Embryonic facial prominence (tissue), 1 donor: ENCODE results near the gene GNB1L.

Source experiments
- DNase-seq: peaks from one replicate; pipeline ENCODE4 v3.0.0-alpha.2; 2016; ENCODE audit errors: extremely low spot score

Gene GNB1L

DNA sequence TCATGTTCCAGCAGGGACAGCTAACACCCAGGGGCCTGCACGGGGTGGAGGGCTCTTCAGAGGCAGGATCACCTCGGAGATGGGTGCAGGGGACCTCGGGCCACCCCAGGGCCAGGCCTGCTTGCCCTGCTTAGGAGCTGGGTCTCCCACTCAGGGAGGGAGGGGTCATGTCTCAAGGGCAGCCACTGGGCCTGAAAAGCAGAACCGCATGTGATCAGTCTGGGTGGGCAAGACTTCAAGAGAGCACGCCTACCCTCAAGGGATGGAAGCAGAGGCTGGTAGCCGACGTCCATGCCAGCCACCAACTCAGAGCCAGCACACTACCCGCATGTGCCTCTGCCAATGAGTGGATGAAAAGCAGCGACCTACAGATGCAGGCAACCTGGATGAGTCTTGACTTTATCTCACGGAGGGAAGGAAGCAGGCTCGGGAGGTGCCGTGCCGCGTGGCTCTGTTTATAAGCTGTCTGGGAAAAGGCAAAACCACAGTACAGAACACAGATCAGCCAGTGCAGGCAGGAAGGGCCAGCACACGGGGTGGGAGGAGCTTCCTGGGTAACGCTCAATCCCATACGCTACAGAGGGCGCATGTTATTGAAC, 78.1 kb downstream of the GNB1L start:
- DNase-seq = no peak

DNA sequence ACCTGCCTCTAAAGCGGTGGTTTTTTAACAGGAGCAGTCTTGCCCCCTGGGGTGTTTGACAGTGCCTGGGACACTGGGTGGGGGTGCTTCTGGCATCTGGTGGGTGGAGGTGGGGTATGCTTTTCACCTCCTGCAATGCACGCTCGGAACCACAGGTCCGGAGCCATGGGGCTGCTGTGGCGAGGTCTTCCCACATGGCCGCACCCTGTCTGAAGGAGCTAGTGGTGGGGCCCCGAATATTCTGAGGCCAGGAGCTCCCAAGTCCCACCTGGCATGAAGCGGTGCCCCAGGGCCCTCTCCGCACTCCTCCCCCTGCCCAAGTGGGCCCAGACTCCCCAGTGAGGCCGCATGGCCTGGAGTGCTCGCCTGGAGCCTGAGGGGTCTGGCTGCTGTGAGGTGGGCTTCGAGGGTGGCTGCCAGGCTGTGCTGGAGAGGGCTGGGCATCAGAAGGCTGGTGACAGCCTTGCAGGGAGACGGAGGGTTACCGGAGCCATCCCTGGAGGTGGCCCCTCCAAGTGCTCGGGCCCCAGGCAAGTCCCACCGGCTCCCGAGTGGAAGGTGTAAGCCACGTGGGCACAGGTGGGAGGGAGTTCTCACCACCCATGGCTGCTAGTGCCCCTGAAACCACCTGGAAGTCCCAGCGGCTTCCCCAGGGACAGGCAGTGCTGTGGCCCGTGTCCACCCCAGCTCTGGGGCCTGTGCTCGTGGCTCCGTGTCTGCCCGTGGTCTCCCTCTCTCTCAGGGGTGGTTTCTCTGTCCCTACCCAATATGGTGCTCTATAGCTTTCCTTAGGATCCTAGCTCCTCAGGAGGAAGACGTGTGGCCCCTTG, 79.0 kb downstream of the GNB1L start:
- DNase-seq = no peak

DNA sequence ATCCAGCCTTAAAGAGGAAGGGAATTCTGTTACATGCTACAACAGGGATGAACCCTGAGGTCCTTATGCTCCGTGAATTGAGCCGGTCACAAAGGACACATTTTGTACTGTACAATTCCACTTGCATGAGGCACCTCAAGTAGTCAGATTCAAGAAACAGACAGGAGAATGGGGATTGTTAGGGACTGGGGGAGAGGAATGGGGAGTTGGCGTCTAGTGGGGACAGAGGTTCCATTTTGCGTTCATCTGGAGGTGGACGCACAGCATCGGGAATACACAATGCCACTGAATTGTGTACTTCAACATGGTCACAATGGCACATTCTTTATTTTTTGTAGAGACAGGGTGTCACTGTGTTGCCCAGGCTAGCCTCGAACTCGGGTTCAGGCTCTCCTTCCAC, 80.0 kb downstream of the GNB1L start:
- no peak for DNase-seq

DNA sequence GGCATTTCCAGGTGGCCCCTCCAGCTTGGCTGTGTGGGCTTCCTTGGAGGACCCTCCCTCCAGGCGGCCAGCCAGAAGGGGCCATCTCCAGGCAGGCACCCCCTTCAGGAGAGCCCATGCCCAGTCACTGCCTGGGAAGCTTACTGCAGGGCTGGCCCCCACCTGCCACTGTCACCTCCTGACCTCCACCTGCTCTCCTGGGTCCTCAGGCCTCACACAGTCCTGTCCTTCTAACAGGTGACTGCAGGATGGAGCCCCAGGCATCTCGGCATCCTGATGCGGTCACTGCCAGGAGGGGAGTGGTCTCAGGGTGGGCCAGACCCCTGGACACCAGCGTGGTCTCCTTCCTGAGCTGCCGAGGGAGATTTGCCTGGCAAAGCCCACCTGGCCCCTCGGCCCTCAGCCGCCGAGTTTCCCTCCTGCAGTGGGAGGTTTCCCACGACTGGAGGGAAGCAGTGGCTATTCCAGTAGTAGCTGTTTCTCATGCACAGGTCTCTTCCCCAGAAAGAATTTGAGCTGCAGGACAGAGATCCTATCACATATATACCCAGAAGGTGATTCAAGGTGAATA, 81.1 kb downstream of the GNB1L start:
- no peak for DNase-seq

DNA sequence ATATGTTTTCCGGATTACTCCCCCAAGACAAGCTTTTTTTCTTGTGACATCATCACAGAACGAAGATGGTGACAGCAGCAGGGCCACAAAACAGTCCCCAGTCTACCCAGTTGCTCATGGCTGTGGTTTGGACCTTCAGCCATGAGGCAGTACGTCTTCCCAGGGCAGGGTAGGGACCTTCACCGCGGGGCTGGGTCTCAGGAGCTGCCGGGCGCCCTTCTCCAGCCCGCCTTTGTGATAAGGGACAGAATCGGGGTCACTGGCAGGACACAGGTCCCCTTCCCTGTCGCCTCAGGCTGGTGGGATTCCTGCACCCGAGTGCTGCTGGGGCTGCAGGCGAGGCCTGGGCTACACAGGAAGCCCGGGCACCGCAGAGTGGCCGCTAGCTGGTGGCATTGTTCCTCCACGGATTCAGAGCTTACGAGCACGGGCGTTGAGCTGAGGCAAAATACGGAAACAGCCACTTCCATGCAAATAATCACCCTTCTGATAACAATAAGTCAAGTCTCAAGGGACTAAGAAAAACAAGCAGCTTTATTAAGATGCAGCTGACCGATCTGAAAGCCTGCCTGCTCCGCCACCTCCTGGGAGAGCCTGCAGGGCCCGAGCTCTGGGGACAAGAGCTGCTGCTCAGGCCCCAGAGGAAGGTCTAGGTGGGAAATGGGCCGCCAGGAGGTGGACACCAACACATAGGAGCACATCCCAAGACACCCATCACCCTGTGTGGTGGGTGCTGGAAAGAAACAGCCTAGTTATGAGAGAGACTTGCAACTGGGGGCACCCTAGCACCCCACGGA, 81.8 kb downstream of the GNB1L start:
- DNase-seq = no peak

DNA sequence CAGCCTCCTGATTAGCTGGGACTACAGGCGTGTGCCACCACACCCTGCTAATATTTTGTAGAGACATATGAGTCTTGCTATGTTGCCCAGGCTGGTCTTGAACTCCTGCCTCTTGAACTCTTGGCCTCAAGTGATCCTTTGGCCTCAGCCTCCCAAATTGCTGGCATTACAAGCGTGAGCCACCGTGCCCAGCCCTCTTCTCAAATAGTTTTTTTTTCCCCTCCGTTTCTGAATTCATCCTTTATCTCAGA, 82.3 kb downstream of the GNB1L start:
- DNase-seq = no peak

DNA sequence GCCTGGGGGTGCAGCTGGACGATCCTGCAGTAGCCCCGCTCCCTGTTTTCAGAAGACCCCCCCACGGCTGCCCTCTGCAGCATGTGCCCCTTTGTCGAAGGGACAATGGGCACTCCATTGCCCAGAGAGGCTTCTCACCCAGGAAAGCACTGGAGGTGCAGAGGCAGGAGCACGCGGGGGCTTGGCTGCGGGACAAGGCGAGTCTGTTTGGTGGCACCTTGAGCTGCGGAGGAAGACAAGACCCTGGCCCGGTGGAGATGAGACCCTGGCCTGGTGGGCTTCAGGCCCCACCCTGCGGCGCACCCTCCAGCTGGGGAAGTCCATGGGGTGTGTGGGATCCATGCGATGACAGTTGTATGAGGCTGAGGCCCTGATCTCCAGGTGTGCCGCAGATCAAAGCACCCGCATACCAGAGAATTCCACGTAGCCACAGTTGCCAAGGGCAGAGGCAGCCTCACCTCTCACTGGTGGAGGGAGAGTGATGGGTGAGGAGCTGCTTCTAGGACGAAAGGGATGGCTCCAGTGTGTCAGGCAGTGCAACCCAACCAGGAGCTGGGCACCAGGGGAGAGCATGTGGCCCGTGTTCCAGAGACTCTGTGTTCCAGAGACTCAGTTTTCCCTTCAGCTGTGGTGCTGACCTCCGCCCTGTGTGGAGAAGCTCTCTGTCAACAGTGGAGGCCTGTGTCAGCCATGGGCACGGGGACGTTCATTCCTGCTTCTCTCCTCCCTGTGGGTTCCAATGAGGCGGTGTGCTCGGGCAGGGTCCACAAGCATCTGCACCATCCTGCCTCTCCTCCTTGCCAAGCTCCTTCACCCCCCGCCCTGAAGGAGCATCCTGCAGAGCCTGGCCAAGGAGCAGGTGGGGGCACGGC, 84.1 kb downstream of the GNB1L start:
- DNase-seq = no peak

DNA sequence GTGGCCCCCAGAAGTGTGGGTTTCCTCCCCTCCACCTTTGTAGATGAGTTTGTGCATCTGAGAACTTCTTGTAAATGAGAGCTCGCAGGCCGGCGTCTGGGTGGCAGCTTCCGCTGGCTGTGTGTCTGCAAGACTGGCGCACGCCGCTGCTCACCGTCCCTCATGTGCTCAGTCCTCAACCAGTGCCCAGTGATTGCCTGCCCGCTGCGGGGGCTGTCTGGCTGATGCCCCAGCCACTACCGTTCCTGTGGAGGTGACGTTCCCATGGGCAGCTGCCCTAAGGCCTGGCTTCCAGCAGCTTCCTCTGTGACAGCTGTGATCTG, 85.3 kb downstream of the GNB1L start:
- no peak for DNase-seq

DNA sequence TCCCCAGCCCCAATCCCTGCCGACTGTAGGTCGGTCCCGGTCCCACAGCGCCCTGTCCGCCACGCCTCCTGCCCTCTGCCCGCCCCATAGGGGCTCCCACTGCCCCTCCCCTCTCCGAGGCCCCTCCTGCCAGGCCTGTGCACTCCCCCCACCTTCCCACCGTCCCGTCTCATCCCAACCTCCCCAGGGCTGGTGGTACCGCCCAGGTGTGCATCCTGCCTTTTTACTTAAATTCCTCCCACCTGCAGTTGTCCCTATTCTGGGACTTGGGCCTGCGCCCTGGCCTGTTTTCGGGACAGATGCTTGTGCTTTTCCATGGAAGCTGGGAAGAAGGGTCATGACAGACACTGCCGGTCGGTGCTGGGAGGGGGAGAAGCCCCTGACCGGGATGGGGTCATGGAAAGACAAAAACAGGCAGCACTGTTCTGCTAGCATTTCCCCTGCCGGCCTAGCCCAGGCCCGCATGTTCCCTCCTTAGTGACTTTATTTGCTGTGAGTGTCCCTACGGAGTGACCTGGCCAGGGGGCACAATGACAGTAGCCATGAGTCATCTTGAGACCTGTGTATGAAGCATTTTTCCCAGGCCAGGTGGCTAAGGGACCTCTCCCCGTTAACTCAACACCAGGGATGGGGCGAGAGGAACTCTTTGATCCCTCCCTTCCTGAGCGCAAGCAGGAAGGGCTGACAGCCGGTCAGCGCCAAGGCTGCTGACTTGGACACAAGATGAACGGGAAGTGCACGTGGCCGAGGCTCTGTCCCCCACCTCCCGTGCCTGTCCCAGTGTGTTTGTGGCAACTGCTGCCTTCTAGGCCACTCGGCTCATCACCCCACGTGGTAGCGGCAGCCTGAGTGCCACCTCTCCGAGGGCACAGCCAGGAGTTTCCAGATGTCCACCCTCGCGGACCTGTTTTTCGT, 87.0 kb downstream of the GNB1L start:
- DNase-seq = no peak

DNA sequence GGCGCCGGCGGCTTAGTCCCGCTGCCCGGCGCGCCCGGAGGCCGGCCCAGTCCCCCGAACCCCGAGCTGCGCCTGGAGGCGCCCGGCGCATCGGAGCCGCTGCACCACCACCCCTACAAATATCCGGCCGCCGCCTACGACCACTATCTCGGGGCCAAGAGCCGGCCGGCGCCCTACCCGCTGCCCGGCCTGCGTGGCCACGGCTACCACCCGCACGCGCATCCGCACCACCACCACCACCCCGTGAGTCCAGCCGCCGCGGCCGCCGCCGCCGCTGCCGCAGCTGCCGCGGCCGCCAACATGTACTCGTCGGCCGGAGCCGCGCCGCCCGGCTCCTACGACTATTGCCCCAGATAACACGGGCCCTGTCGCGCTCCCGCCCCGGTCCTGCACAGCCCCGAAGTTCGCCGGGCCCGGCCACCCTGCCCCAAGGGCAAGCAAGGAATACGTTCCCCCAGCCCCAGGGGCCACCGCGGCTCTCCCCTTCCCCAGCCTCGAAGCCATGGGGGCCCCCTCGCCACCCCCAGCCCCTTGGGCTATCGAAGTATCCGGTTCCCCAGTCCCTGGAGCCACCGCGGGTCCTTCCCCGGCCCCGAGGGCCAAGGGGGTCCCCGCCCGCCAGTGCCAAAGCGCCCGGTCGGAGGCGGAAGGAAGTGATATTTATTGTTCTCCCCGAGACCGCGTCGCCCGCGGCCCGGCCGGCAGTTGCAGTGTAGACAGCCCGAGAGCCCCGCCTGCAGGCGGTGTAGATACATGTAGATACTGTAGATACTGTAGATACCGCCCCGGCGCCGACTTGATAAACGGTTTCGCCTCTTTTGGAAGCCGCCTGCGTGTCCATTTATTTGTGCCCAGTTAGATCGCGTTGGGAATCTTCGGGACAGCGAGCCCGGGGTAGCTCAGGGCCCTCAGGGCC, 87.9 kb downstream of the GNB1L start:
- DNase-seq = no peak

DNA sequence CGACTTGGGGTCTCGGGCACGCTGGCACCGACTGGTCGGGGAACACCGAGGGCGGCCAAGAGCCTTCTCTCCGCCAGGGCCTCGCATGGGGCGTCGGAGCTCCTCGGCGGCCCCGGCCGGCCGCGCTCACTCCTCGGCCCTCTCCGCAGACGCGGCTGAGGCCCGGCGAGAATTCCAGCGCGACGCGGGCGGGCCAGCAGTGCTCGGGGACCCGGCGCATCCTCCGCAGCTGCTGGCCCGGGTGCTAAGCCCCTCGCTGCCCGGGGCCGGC, 88.5 kb downstream of the GNB1L start:
- no peak for DNase-seq

DNA sequence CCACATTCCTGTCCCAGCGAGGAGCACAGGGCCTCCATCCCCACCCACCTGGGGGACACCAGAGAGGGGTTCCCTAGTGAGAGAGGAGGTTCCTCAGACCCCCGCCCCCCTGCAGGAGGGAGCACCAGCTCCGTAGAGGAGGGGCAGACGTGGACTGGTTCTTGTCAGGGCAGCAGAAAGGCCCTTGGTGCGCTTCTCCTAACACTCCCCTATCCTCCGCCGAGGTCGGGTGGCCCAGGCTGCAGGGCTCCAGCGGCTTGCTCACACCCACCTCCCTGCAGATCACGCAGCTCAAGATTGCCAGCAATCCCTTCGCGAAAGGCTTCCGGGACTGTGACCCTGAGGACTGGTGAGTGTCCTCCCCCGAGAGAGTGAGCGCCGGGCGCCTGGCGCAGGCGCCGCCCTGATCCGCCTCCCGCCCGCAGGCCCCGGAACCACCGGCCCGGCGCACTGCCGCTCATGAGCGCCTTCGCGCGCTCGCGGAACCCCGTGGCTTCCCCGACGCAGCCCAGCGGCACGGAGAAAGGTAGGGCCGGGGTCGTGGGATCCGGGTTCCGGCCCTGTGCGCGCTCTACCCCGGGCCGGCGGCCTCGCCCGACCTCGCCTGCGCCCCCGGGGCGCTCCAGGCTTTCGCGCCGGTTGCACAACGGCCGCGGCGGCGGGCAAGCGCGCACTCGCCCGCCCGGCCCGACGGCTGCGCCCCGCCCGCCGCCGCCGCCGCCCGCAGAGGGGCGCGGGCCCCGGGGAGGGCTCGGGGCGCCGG, 89.0 kb downstream of the GNB1L start:
- no peak for DNase-seq

DNA sequence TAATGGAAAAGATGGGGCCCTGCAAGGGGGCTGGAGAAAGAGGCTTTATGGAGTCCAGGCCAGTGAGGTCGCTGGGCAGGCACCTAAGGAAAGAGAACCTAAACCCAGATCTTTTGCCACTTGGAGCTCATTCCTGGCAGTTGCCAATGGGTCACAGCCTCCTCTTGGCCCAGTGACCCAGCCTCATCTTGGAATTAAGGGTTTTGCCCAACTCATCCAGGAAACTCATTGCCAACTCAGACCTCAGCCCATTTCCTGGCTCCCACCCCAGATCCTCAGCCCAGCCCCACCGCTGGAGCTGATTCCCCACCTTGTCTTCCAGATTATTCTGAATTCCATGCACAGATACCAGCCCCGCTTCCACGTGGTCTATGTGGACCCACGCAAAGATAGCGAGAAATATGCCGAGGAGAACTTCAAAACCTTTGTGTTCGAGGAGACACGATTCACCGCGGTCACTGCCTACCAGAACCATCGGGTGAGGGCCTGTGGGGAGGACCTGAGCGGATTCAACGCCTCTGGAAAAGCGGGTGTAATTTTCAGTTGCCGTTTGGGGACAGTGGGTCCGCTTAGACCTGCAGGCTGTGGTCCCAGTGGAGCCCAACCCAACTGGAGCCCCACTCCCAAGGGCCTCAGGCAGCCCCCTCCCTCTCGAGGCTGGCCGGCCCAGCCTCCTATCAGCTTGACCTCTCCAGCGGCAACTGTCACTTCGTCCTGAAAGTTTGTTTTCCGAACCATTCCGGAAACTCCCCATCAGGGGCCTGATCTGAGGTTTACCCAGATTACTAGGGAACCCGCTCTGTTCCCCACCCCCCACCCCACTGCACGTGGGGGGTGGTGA, 89.8 kb downstream of the GNB1L start:
- DNase-seq = no peak

DNA sequence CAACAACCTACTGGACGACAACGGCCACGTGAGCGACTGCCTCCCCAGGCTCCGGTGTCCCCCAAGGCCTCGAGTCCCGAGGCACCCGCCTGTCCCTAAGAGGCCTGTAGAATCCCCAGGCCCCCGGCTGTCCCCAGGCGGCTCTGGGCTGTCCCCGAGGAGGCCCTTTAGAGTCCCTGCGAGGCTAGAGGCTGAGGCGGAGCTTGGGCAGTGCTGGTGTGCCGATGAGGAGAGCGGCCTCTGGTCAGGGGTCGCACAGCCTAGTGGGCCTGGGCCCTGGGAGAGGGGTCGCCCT, 90.4 kb downstream of the GNB1L start:
- DNase-seq = no peak

DNA sequence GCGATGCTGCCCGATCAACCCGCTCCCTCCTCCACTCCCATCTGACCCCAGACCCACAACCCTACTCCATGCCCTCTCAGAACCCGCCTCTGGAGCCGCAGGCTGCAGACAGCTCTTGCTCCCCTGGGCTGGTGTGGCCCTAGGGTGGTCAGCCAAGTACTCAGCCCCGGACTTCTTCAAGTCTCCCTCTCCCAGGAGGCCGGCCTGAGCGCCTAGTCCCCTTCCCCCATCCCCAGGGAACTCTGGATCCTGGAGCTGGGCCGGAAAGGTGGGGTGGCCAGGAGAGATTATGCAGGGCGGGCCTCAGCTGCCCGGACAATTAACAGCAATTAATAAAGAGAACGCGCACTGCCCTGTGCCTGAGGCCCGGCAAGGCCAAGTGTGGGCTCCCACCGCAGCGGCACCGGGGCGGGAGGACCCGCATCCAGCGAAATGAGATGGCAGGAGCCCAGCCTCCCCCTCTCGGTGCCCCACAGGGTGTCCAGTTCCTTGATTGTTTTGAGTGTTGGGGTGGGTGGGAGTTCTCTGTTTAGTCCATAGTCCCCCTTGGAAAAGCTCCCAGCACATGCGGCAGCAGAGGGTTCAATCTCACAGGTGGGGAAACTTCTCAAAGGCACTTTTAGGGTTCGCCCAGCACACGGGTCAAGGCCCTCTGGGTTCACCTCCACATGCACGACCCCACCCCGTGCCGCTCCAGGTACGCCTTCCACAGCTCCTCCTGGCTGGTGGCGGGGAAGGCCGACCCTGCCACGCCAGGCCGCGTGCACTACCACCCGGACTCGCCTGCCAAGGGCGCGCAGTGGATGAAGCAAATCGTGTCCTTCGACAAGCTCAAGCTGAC, 91.0 kb downstream of the GNB1L start:
- no peak for DNase-seq

DNA sequence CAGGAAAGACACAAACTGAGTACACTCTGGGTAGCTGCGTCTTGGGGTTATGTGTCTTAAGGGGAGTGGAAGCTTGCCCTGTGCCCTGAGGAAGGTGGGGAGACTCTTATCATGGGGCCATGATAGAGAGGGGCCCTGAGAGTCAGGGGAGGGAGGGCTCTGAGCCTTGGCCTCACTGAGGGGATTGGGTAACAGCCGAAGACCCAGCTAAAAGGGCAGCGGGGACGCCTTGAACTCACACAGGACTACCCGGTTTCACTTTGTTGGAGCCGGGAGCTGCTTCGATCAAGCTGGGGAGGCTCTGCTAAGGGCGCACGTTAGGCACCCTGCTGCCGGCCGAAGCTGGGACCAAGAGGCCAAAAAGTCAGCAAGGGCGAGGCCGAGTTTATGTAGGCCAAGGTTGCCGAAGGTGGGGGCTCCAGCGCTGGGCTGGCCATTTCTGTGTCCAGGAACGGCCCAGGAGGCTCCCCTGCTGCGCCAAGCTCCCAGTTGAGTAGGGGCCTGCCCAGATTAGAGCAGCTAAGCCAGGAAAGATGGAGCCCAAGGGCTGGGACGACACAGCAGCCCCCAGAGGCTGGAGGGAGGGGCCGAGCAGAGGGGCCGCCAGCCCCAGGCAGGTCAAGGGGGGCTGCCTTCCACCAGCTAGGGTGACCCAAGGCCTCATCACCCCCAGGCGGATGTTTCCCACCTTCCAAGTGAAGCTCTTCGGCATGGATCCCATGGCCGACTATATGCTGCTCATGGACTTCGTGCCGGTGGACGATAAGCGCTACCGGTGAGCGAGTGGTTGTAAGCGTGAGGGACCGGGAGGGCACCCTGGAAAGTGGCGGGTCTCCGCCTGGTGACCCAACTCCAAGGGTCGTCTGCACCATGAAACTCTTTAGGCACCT, 91.9 kb downstream of the GNB1L start:
- DNase-seq = no peak
